ENCODE data around the gene BSPRY.
"Not testable (repeated sequence)": the region's sequence is repeated elsewhere in the genome, so short reads cannot be mapped to it uniquely, and the experiment has no call there.

The BSPRY gene

GRCh38 chr9:113381441-113381840, 32.1 kb downstream of the BSPRY start:
- H3K27ac ChIP-seq (ENCODE audit: low read depth, low read length); H3K27me3 ChIP-seq (ENCODE audit: control insufficient read depth, insufficient read depth, low read length); H3K36me3 ChIP-seq (ENCODE audit: control insufficient read depth, insufficient read depth, low read length); H3K4me1 ChIP-seq (ENCODE audit: control insufficient read depth, insufficient read depth, low read length); H3K9ac ChIP-seq (ENCODE audit: low read length); H3K9me3 ChIP-seq (ENCODE audit: control insufficient read depth, insufficient read depth, low read depth, low read length); H3K4me3 ChIP-seq (ENCODE audit: low read depth, low read length): not testable (repeated sequence)

- H3K9ac ChIP-seq (ENCODE audit: low read length) = no peak overlapping the region
- no peaks in the 10 kb centered on the region for H3K4me1 ChIP-seq (ENCODE audit: control insufficient read depth, insufficient read depth, low read length)
- no peak overlapping the region for H3K4me3 ChIP-seq (ENCODE audit: low read depth, low read length)
- H3K36me3 ChIP-seq (ENCODE audit: control insufficient read depth, insufficient read depth, low read length) = no peaks in the 10 kb centered on the region; the same call in 1 of the 2 replicates
- no peak overlapping the region for H3K27ac ChIP-seq (ENCODE audit: low read depth, low read length)
- H3K27me3 ChIP-seq (ENCODE audit: control insufficient read depth, insufficient read depth, low read length) = no peaks in the 10 kb centered on the region
- H3K9me3 ChIP-seq (ENCODE audit: control insufficient read depth, insufficient read depth, low read depth, low read length) = no peaks in the 10 kb centered on the region
Observed at GRCh38 chr9:113381909-113382411, 32.6 kb downstream of the BSPRY start.

DNA sequence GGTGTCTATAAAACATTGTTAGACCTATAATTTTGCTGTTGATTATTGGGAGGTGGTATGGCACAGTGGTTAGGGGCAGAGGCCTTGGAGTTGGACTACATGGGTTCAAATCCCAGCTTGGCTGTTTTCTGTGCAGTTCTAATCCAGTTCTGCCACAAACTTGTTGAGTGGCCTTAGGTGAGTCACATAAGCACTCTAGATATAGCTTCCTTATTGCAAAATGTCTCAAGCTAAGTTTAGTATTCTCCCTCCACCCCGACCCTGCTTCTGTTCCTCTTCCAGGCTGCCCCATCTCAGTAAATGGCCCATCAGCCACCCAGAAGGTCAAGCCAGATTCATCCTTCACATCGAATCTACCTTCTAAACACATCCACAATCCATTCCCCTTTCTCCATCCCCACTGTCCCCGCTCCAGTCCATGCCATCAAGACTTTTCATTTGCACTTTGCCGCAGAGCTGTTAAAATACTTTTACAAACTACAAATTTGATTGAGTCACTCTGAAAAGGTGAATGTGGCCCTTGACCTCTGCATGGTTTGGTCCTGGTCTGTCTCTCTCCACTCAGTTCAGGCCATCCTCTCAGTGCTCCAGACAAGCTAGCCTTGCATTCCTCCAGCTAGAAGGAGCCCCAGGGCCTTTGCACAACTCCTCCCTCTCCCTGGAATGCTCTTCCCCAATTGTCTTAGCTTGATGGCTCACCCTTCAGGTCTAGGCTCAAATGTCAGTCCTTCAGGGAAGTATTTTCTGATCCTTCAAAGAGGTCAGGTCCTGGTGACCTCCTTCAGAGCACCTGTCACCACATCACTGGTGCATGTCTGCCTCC, 37.4 kb downstream of the BSPRY start:
- Histone ChIP-seq H3K9me3 (ENCODE audit: control insufficient read depth, insufficient read depth, low read depth, low read length) (no peaks in the 10 kb centered on the region), H3K27ac (ENCODE audit: low read depth, low read length) (no peak overlapping the region), H3K36me3 (ENCODE audit: control insufficient read depth, insufficient read depth, low read length) (peaks cover 43% of the 10 kb centered on the region), H3K4me1 (ENCODE audit: control insufficient read depth, insufficient read depth, low read length) (no peaks in the 10 kb centered on the region), H3K27me3 (ENCODE audit: control insufficient read depth, insufficient read depth, low read length) (no peaks in the 10 kb centered on the region), H3K9ac (ENCODE audit: low read length) (no peak overlapping the region), H3K4me3 (ENCODE audit: low read depth, low read length) (no peak overlapping the region)

GRCh38 chr9:113387560-113388230, 38.4 kb downstream of the BSPRY start:
- Histone ChIP-seq H3K27ac (ENCODE audit: low read depth, low read length) (no peak overlapping the region), H3K4me3 (ENCODE audit: low read depth, low read length) (no peak overlapping the region), H3K27me3 (ENCODE audit: control insufficient read depth, insufficient read depth, low read length) (no peaks in the 10 kb centered on the region), H3K36me3 (ENCODE audit: control insufficient read depth, insufficient read depth, low read length) (peaks cover 50% of the 10 kb centered on the region), H3K4me1 (ENCODE audit: control insufficient read depth, insufficient read depth, low read length) (no peaks in the 10 kb centered on the region), H3K9me3 (ENCODE audit: control insufficient read depth, insufficient read depth, low read depth, low read length) (no peaks in the 10 kb centered on the region), H3K9ac (ENCODE audit: low read length) (no peak overlapping the region)

DNA sequence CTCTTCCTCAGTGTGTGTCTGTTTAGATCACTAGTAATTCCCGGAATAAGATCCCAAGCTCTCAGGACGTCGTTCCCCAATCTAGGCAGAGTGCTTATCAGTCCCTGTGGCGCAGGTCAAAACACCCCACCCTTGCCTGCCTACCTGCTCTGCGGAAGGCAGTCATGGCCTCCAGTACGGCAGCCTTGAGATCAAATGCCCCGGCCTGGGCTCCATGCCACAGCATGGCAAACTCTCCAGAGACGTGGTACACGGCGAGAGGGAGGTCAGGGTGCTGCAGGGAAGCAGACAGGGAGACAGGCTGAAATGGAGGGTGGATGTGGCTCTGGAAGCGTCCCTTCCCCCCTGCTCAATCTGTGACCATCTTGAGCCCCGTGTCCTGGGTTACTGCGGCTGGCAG, 39.5 kb downstream of the BSPRY start:
- Histone ChIP-seq H3K4me3 (ENCODE audit: low read depth, low read length) (no peak overlapping the region), H3K9ac (ENCODE audit: low read length) (no peak overlapping the region), H3K4me1 (ENCODE audit: control insufficient read depth, insufficient read depth, low read length) (no peaks in the 10 kb centered on the region), H3K27me3 (ENCODE audit: control insufficient read depth, insufficient read depth, low read length) (no peaks in the 10 kb centered on the region), H3K27ac (ENCODE audit: low read depth, low read length) (no peak overlapping the region), H3K9me3 (ENCODE audit: control insufficient read depth, insufficient read depth, low read depth, low read length) (no peaks in the 10 kb centered on the region), H3K36me3 (ENCODE audit: control insufficient read depth, insufficient read depth, low read length) (peaks cover 54% of the 10 kb centered on the region)

GRCh38 chr9:113389451-113389850, 40.1 kb downstream of the BSPRY start:
- Histone ChIP-seq H3K9ac (ENCODE audit: low read length) (no peak overlapping the region), H3K36me3 (ENCODE audit: control insufficient read depth, insufficient read depth, low read length) (peaks cover 54% of the 10 kb centered on the region), H3K27ac (ENCODE audit: low read depth, low read length) (no peak overlapping the region)

DNA sequence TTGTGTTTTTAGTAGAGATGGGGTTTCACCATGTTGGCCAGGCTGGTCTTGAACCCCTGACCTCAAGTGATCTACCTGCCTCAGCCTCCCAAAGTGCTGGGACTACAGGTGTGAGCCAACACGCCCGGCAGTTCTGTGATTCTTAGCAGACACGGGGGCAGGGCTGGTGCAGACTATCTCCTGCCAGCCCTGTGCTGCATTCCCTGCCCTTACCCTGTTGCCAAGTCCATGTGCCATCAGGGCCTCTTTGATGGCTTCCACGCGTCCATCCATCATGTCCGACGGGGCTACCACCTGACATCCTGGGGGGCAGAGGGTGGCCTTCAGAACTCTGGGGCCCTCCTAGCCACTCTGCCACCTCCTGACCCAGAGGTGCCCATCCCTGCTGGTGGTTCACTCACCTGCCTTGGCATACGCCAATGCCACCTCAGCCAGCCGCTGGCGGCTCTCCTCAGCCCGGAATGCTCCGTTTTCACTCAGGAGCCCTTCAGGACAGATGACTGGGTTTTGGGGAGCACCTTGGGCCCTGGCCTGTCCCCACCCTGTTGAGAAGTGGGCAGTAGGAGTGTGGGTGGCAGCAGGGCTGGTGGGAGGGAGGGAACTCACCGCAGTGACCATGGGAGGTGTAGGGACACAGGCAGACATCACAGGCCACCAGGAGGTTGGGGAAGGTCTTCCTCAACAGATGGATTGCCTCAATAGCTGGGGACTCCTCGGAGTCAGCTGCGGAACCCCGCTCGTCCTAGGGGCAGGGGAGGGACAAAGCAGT, 41.0 kb downstream of the BSPRY start:
- no peak overlapping the region for H3K9ac ChIP-seq (ENCODE audit: low read length)
- no peak overlapping the region for H3K4me3 ChIP-seq (ENCODE audit: low read depth, low read length)
- no peaks in the 10 kb centered on the region for H3K27me3 ChIP-seq (ENCODE audit: control insufficient read depth, insufficient read depth, low read length)
- no peaks in the 10 kb centered on the region for H3K4me1 ChIP-seq (ENCODE audit: control insufficient read depth, insufficient read depth, low read length)
- no peaks in the 10 kb centered on the region for H3K9me3 ChIP-seq (ENCODE audit: control insufficient read depth, insufficient read depth, low read depth, low read length)
- no peak overlapping the region for H3K27ac ChIP-seq (ENCODE audit: low read depth, low read length)
- peaks cover 54% of the 10 kb centered on the region for H3K36me3 ChIP-seq (ENCODE audit: control insufficient read depth, insufficient read depth, low read length)

More at GRCh38 chr9:113389451-113389850, 40.1 kb downstream of the BSPRY start:
- Histone ChIP-seq H3K4me1 (ENCODE audit: control insufficient read depth, insufficient read depth, low read length) (no peaks in the 10 kb centered on the region), H3K4me3 (ENCODE audit: low read depth, low read length) (no peak overlapping the region), H3K27me3 (ENCODE audit: control insufficient read depth, insufficient read depth, low read length) (no peaks in the 10 kb centered on the region), H3K9me3 (ENCODE audit: control insufficient read depth, insufficient read depth, low read depth, low read length) (no peaks in the 10 kb centered on the region)

- H3K9me3 ChIP-seq (ENCODE audit: control insufficient read depth, insufficient read depth, low read depth, low read length) = no peaks in the 10 kb centered on the region
- no peaks in the 10 kb centered on the region for H3K27me3 ChIP-seq (ENCODE audit: control insufficient read depth, insufficient read depth, low read length)
- no peaks in the 10 kb centered on the region for H3K4me1 ChIP-seq (ENCODE audit: control insufficient read depth, insufficient read depth, low read length)
- no peak overlapping the region for H3K4me3 ChIP-seq (ENCODE audit: low read depth, low read length)
- peaks cover 54% of the 10 kb centered on the region for H3K36me3 ChIP-seq (ENCODE audit: control insufficient read depth, insufficient read depth, low read length)
- no peak overlapping the region for H3K9ac ChIP-seq (ENCODE audit: low read length)
- H3K27ac ChIP-seq (ENCODE audit: low read depth, low read length) = no peak overlapping the region
Observed at GRCh38 chr9:113391917-113392316, 42.6 kb downstream of the BSPRY start.

GRCh38 chr9:113393281-113393680, 43.9 kb downstream of the BSPRY start:
- Histone ChIP-seq H3K27me3 (ENCODE audit: control insufficient read depth, insufficient read depth, low read length) (no peaks in the 10 kb centered on the region), H3K27ac (ENCODE audit: low read depth, low read length) (no peak overlapping the region), H3K36me3 (ENCODE audit: control insufficient read depth, insufficient read depth, low read length) (peaks cover 43% of the 10 kb centered on the region), H3K4me3 (ENCODE audit: low read depth, low read length) (no peak overlapping the region), H3K4me1 (ENCODE audit: control insufficient read depth, insufficient read depth, low read length) (no peaks in the 10 kb centered on the region), H3K9me3 (ENCODE audit: control insufficient read depth, insufficient read depth, low read depth, low read length) (no peaks in the 10 kb centered on the region), H3K9ac (ENCODE audit: low read length) (no peak overlapping the region)

DNA sequence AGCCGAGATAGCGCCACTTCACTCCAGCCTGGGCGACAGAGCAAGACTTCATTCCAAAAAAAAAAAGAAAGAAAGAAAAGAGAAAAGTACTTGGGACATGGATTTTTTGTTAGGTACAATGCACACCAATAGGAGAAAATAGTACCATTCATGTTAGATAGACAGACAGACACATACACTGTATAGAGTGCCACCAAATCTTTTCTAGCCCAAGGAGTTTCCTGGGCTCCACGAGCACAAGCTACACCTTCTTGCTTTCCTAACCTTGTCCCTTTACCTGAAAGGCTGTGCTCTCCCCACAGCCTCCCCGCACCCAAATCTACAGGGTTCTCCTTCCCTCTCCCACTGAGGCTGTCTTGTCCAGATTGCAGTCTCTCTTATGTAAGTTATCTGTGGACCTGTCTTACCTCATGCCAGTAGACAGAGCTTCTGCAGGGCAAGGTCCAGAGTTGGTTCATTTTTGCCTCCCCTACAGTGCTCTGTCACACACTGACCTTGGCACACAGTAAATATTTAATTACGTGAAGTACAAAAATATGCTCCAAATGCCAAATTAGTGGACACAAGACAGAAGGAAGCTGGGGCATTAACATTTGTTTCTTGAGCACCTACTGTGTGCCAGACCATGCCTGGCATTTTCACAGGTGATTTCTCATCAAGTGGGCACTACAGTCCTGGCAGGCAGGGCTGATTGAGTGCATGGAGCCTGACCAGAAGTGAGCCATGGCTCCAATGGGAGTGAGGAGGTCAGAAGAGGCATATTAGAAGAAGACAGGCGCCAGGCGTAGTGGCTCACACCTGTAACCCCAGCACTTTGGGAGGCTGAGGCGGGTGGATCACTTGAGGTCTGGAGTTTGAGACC, 45.9 kb downstream of the BSPRY start:
- Histone ChIP-seq H3K9me3 (ENCODE audit: control insufficient read depth, insufficient read depth, low read depth, low read length) (no peaks in the 10 kb centered on the region), H3K4me1 (ENCODE audit: control insufficient read depth, insufficient read depth, low read length) (0 out of 2 replicates have a peak, but pooled peaks cover 2% of the 10 kb centered on the region), H3K9ac (ENCODE audit: low read length) (no peak overlapping the region), H3K36me3 (ENCODE audit: control insufficient read depth, insufficient read depth, low read length) (peaks cover 25% of the 10 kb centered on the region), H3K27ac (ENCODE audit: low read depth, low read length) (no peak overlapping the region), H3K4me3 (ENCODE audit: low read depth, low read length) (no peak overlapping the region), H3K27me3 (ENCODE audit: control insufficient read depth, insufficient read depth, low read length) (no peaks in the 10 kb centered on the region)
